Sigmoid colon (tissue), 7 donors: ENCODE data around the gene PPP1R26. TPM values are rescaled to one million over a fixed set of nuclear protein-coding genes. Genes with fewer than 3 reads are reported as not detected.

Experiments used
- DNase-seq: peaks from one replicate; pipeline ENCODE4 v3.0.0-alpha.2; 2019
- H3K27ac ChIP-seq, 4 donors: fragments of 200-600 bp; sonication (generic); one replicate each; pipeline ENCODE4 v1.5.1; 2016 to 2019; ENCODE audit warnings: mild to moderate bottlenecking in 1 of 4
- H3K27me3 ChIP-seq, 3 donors: fragments of 200-600 bp; sonication (generic); one replicate each; pipeline ENCODE4 v1.5.1; 2019; ENCODE audit warnings: mild to moderate bottlenecking in 1 of 3
- H3K36me3 ChIP-seq, 4 donors: fragments of 200-600 bp; sonication (generic); one replicate each; pipeline ENCODE4 v1.5.1; 2016 to 2019
- H3K4me1 ChIP-seq, 4 donors: fragments of 200-600 bp; sonication (generic); one replicate each; pipeline ENCODE4 v1.5.1; 2017 to 2019
- H3K4me3 ChIP-seq, 4 donors: fragments of 200-600 bp; sonication (generic); one replicate each; pipeline ENCODE4 v1.5.1; 2017 to 2019; ENCODE audit warnings: mild to moderate bottlenecking in 2 of 4, moderate library complexity in 1 of 4
- H3K9me3 ChIP-seq, 4 donors: fragments of 200-600 bp in 3 of 4; sonication (generic) in 3 of 4; one replicate each; pipeline versions ENCODE4 v1.5.1 to v1.6.1; 2013 to 2019
- EP300 ChIP-seq, 4 donors: sonication (generic); formaldehyde crosslinking; IDR thresholded peaks; one replicate each; pipeline ENCODE4 v1.6.1; 2017; ENCODE audit warnings: antibody characterized with exemption in 4 of 4
- POLR2A ChIP-seq, 2 donors: fragments of 450-650 bp; IDR thresholded peaks; one replicate each; pipeline ENCODE4 v1.6.1; 2016; ENCODE audit warnings: antibody characterized with exemption in 2 of 2, mild to moderate bottlenecking in 2 of 2, moderate library complexity in 2 of 2
- POLR2AphosphoS5 ChIP-seq, 4 donors: sonication (generic); formaldehyde crosslinking; IDR thresholded peaks; one replicate each; pipeline ENCODE4 v1.6.1; 2017; ENCODE audit warnings: antibody characterized with exemption in 4 of 4
- WGBS, 2 donors: extraction: QIAGEN DNeasy Blood & Tissue Kit; methylation state at CpG; one replicate each; pipeline ENCODE4 v1.1.7; 2013; 5-methylcytosine and 5-hydroxymethylcytosine counted together
- intact Hi-C: fragments of 100-400 bp; cut with DNase I; formaldehyde crosslinking; loops from one replicate; pipeline ENCODE4 v1.15.1; 2023
- polyA plus RNA-seq, 3 donors: library from polyadenylated mRNA; stranded (reverse); fragments of 200-250 nt; gene quantifications; one replicate each; pipeline ENCODE4 v1.2.3, GENCODE V29; 2013
- total RNA-seq, 4 donors: library from RNA; depleted of rRNA; stranded (reverse); fragments of >200 nt; gene quantifications; one replicate each; pipeline ENCODE4 v1.1.0, GENCODE V29; 2016
- TF ChIP-seq, protein P1 (sequence below), 4 experiments: fragments of 450-650 bp in 3 of 4; fragments of 200-600 bp in 1 of 4; IDR thresholded peaks; one replicate each; pipeline ENCODE4 v1.5.1; 2016 to 2019; ENCODE audit warnings: antibody characterized with exemption in 4 of 4, mild to moderate bottlenecking in 3 of 4, moderate library complexity in 2 of 4
- donor health status: healthy with polysubstance abuse.
- donor health status: Bipolar disorder and iron deficiency.
- donor health status: healthy.

PPP1R26 gene
- total and polyA plus RNA-seq, 7 donors, result 4.8 to 12.7 (median 9.5) TPM

DNA sequence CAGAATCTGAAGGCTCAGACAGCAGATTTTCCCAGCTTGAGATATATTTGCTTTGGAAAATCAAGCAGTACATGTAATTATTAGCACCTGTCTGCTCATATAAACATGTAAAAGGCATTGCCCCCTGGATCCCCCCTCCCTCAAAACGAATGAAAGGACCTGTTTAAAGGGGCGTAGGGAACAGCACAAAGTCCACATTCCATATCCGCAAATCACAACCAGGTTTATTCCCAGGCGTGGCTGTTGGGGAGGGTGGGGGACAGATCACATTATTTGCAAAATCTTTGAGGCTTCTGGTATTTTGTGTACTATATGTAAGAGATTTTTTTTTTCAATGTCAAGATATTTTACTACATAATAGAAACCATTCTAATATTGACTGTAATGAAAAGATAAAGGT lies 12.2 kb downstream of the PPP1R26 start:
- peaks cover 0 to 29% (median 5%) of the 10 kb centered on the region in 4 donors for H3K36me3 ChIP-seq
- TF ChIP-seq POLR2A (IDR thresholded peaks at IDR 0.05), result no peak
- no peak for TF ChIP-seq EP300 (IDR thresholded peaks at IDR 0.05)
- TF ChIP-seq, protein P1, sequence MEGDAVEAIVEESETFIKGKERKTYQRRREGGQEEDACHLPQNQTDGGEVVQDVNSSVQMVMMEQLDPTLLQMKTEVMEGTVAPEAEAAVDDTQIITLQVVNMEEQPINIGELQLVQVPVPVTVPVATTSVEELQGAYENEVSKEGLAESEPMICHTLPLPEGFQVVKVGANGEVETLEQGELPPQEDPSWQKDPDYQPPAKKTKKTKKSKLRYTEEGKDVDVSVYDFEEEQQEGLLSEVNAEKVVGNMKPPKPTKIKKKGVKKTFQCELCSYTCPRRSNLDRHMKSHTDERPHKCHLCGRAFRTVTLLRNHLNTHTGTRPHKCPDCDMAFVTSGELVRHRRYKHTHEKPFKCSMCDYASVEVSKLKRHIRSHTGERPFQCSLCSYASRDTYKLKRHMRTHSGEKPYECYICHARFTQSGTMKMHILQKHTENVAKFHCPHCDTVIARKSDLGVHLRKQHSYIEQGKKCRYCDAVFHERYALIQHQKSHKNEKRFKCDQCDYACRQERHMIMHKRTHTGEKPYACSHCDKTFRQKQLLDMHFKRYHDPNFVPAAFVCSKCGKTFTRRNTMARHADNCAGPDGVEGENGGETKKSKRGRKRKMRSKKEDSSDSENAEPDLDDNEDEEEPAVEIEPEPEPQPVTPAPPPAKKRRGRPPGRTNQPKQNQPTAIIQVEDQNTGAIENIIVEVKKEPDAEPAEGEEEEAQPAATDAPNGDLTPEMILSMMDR (IDR thresholded peaks at IDR 0.05), result no peak
- TF ChIP-seq POLR2AphosphoS5 (IDR thresholded peaks at IDR 0.05), result no peak
- H3K4me3 ChIP-seq, result no peak overlapping the region
- no peaks in the 10 kb centered on the region for H3K27me3 ChIP-seq
- no peak overlapping the region for H3K27ac ChIP-seq
- 25 to 64% methylated on average over 4 of the region's 4 CpGs for WGBS, 2 donors
- intact Hi-C loops, result no loop called here
- DNase-seq, result no peak
- H3K4me1 ChIP-seq, result no peaks in the 10 kb centered on the region
- no peaks in the 10 kb centered on the region for H3K9me3 ChIP-seq

GRCh38 chr9:135492886-135493669 lies 13.5 kb downstream of the PPP1R26 start:
- Histone ChIP-seq H3K27ac (no peak overlapping the region), H3K36me3 (peaks cover 0 to 16% (median 0%) of the 10 kb centered on the region in 4 donors), H3K27me3 (no peaks in the 10 kb centered on the region), H3K9me3 (no peaks in the 10 kb centered on the region), H3K4me1 (no peaks in the 10 kb centered on the region), H3K4me3 (no peak overlapping the region)
- TF ChIP-seq EP300 (IDR thresholded peaks at IDR 0.05) (no peak), POLR2AphosphoS5 (IDR thresholded peaks at IDR 0.05) (no peak), POLR2A (IDR thresholded peaks at IDR 0.05) (no peak)
- TF ChIP-seq, protein P1 (IDR thresholded peaks at IDR 0.05), result no peak
- peak; percentile 27 for DNase-seq
- 90 to 96% methylated on average over 27 of the region's 27 CpGs for WGBS, 2 donors
- intact Hi-C loops, result no loop called here

DNA sequence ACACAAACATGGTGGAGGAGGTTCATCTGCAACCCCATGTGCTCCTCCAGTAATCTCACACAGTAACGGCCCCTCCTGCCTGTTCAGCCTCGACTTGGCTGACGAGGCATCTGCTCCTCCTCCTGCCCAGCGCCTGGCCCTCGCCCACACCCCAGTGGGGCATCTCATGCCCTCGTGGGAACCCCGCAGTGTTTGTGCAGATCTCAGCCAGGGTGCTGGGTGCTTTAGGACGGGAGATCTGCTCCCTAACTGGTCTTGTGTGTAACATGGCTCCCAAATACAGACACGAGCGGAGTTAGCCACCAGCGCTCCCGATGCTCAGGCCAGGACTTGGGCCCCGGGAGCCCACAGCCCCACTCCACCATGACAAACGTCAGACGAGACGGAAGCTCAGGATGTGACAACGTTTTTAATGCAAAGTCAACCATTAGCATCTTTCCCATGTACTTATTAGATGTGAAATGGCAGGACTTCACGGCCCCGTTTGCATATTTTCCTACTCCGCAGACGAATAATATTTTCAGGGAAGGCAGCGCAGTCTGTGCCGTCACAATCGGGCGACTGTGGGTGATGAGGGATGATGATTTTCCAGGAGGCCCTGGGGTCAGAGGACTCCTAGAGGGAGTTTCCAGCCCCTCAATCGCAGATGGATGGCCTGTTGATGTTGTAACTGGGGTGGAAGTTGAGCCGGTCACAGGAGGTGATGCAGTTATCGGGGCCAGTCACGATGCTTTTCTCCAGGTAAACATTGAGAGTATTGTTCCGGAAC lies 15.4 kb downstream of the PPP1R26 start:
- Histone ChIP-seq H3K36me3 (no peaks in the 10 kb centered on the region), H3K27ac (no peak overlapping the region), H3K4me1 (peaks cover 0 to 7% (median 6%) of the 10 kb centered on the region in 4 donors), H3K4me3 (no peak overlapping the region), H3K9me3 (no peaks in the 10 kb centered on the region), H3K27me3 (no peaks in the 10 kb centered on the region)
- DNase-seq, result peak; percentile 58
- TF ChIP-seq EP300 (IDR thresholded peaks at IDR 0.05) (no peak), POLR2A (IDR thresholded peaks at IDR 0.05) (no peak), POLR2AphosphoS5 (IDR thresholded peaks at IDR 0.05) (no peak)
- TF ChIP-seq, protein P1 (IDR thresholded peaks at IDR 0.05), result no peak
- 87 to 89% methylated on average over 30 of the region's 30 CpGs for WGBS, 2 donors
- intact Hi-C loops, result no loop called here

GRCh38 chr9:135498381-135499126 lies 19.0 kb downstream of the PPP1R26 start:
- DNase-seq, result peak; percentile 62
- WGBS, 2 donors, result 83 to 85% methylated on average over 15 of the region's 15 CpGs

More at GRCh38 chr9:135498381-135499126, 19.0 kb downstream of the PPP1R26 start:
- H3K27ac ChIP-seq, result no peak overlapping the region
- no peaks in the 10 kb centered on the region for H3K9me3 ChIP-seq
- H3K27me3 ChIP-seq, result no peaks in the 10 kb centered on the region
- peaks cover 0 to 26% (median 22%) of the 10 kb centered on the region in 4 donors for H3K4me1 ChIP-seq
- H3K4me3 ChIP-seq, result no peak overlapping the region
- TF ChIP-seq, protein P1 (IDR thresholded peaks at IDR 0.05), result no peak
- TF ChIP-seq EP300 (IDR thresholded peaks at IDR 0.05), result no peak
- no peak for TF ChIP-seq POLR2A (IDR thresholded peaks at IDR 0.05)
- TF ChIP-seq POLR2AphosphoS5 (IDR thresholded peaks at IDR 0.05), result no peak
- intact Hi-C loops, result loop anchor here (2.0 kb wide), 1 partner anchor 18 kb away; no protein-coding TSS in a partner anchor
- H3K36me3 ChIP-seq, result peaks cover 1 to 19% (median 6%) of the 10 kb centered on the region in 4 donors
